Measurements from ENCODE around the gene RPL7A. TPM values are rescaled to one million over a fixed set of nuclear protein-coding genes. Genes with fewer than 3 reads are reported as not detected.

RPL7A gene
- total and polyA plus RNA-seq, 2 donors (not counting 3 experiments of a cell fraction or from before 2014, with no cell fraction given), result 2,112 to 2,329 TPM

- Histone ChIP-seq H4K20me1 (replicated peaks; ENCODE audit: control insufficient read depth, extremely low read depth, insufficient read depth, low read length) (no peaks in the 10 kb centered on the region), H3K27ac (ENCODE audit: insufficient read depth, low read depth, low read length) (no peak overlapping the region), H3K27me3 (ENCODE audit: control insufficient read depth in 2 of 2, insufficient read depth in 2 of 2, low read length in 2 of 2) (no peaks in the 10 kb centered on the region), H3K79me2 (ENCODE audit: control insufficient read depth, insufficient read depth, low read length) (no peaks in the 10 kb centered on the region), H2AFZ (ENCODE audit: low read depth, low read length) (no peak overlapping the region), H3K4me3 (replicated peaks in 1 of 3; ENCODE audit: insufficient read depth in 1 of 3, low read depth in 1 of 3, low read length in 3 of 3) (no peak overlapping the region), H3K4me2 (ENCODE audit: insufficient read depth, low read length) (no peak overlapping the region), H3K9me1 (replicated peaks; ENCODE audit: control insufficient read depth, extremely low read depth, insufficient read depth, low read length) (no peaks in the 10 kb centered on the region), H3K36me3 (ENCODE audit: control insufficient read depth in 2 of 2, extremely low read depth in 1 of 2, insufficient read depth in 2 of 2, low read length in 2 of 2) (no peaks in the 10 kb centered on the region), H3K9ac (replicated peaks; ENCODE audit: extremely low read depth, insufficient read depth, low read length) (no peak overlapping the region), H3K4me1 (ENCODE audit: control insufficient read depth, extremely low read depth, insufficient read depth, low read length) (no peaks in the 10 kb centered on the region), H3K9me3 (replicated peaks; ENCODE audit: control insufficient read depth, insufficient read depth, low read length) (no peaks in the 10 kb centered on the region)
- ChIA-PET CTCF (no interaction called here), POLR2A (no interaction called here)
- DNase-seq (ENCODE audit: low read depth, low spot score), result no peak
- no TSS peak for BruUV-seq (replicated peaks)
- intact Hi-C loops (cut with micrococcal nuclease), result no loop called here
- TF ChIP-seq POLR2AphosphoS5 (IDR thresholded peaks at IDR 0.05; ENCODE audit: insufficient read depth, low read depth, low read length), result no peak
- no peak for TF ChIP-seq EZH2 (IDR thresholded peaks at IDR 0.05; ENCODE audit: borderline replicate concordance, low read depth, low read length, severe bottlenecking)
- no peak for TF ChIP-seq FOS (IDR thresholded peaks at IDR 0.05; ENCODE audit: borderline replicate concordance, insufficient read depth, low read length)
- no peak for TF ChIP-seq POLR2A (IDR thresholded peaks at IDR 0.05; ENCODE audit: low read depth, low read length)
- no peak for TF ChIP-seq GATA2 (IDR thresholded peaks at IDR 0.05; ENCODE audit: insufficient read depth, insufficient read length, low read depth, low read length)
- no peak for TF ChIP-seq MAX (IDR thresholded peaks at IDR 0.05; ENCODE audit: insufficient read depth, insufficient read length)
- no peak for TF ChIP-seq MYC (IDR thresholded peaks at IDR 0.05; ENCODE audit: low read depth, low read length)
- TF ChIP-seq JUN (IDR thresholded peaks at IDR 0.05; ENCODE audit: borderline replicate concordance, insufficient read depth, insufficient read length, low read depth), result no peak
- TF ChIP-seq CTCF (IDR thresholded peaks at IDR 0.05; ENCODE audit: extremely low read depth in 1 of 2, insufficient read depth in 1 of 2, low read depth in 1 of 2, low read length in 2 of 2), result no peak
- no peak for FAIRE-seq
- dilution Hi-C loops (cut with MboI; ENCODE audit: extremely low pct_ligation_motif_present, low sequenced_read_pairs), result no loop called here
Observed at GRCh38 chr9:133385452-133385851, 37.4 kb downstream of the RPL7A start.
